Gastrocnemius medialis (tissue), 4 donors: Measurements from ENCODE around the gene ATP11A. TPM values are rescaled to one million over a fixed set of nuclear protein-coding genes. Genes with fewer than 3 reads are reported as not detected.

Source experiments
- ATAC-seq, 2 donors: fragments of 150-250 bp; one replicate each; pipeline ENCODE4 v1.9.1; 2016
- DNase-seq, 2 donors: peaks; one replicate each; pipeline ENCODE4 v3.0.0-alpha.2; 2019
- H3K27ac ChIP-seq, 4 donors: fragments of 200-600 bp; sonication (generic); 1 replicate in 1 of 4; 2 replicates in 3 of 4; pipeline ENCODE4 v1.5.1; 2016 to 2018; ENCODE audit warnings: mild to moderate bottlenecking in 2 of 4, moderate library complexity in 1 of 4
- H3K27me3 ChIP-seq, 3 donors: fragments of 200-600 bp; sonication (generic) in 2 of 3; 1 replicate in 1 of 3; 2 replicates in 2 of 3; pipeline versions ENCODE4 v1.5.1 to v1.6.0; 2016 to 2019; ENCODE audit warnings: mild to moderate bottlenecking in 1 of 3, moderate library complexity in 1 of 3
- H3K36me3 ChIP-seq, 2 donors: fragments of 200-600 bp; sonication (generic) in 1 of 2; one replicate each; pipeline ENCODE4 v1.5.1; 2017 to 2018
- H3K4me1 ChIP-seq, 2 donors: fragments of 200-600 bp; sonication (generic) in 1 of 2; one replicate each; pipeline ENCODE4 v1.5.1; 2016 to 2017; ENCODE audit warnings: mild to moderate bottlenecking in 2 of 2
- H3K4me3 ChIP-seq, 4 donors: fragments of 200-600 bp; sonication (generic) in 3 of 4; 1 replicate in 1 of 4; 2 replicates in 3 of 4; pipeline ENCODE4 v1.5.1; 2016 to 2019; ENCODE audit warnings: mild to moderate bottlenecking in 2 of 4
- H3K9me3 ChIP-seq, 3 donors: fragments of 200-600 bp; sonication (generic) in 2 of 3; 1 replicate in 1 of 3; 2 replicates in 2 of 3; pipeline ENCODE4 v1.5.1; 2016 to 2019
- POLR2A ChIP-seq, 2 donors: fragments of 450-650 bp; IDR thresholded peaks; one replicate each; pipeline ENCODE4 v1.6.1; 2017; ENCODE audit warnings: antibody characterized with exemption in 2 of 2, mild to moderate bottlenecking in 2 of 2, moderate library complexity in 2 of 2
- in situ Hi-C, 4 donors: fragments of 200-750 bp; cut with MboI; loops; one replicate each; pipeline versions ENCODE4 v1.15.0 to v1.8.0; 2017; ENCODE audit warnings: low sequenced_read_pairs in 4 of 4
- intact Hi-C: fragments of 100-400 bp; cut with DNase I; formaldehyde crosslinking; loops from one replicate; pipeline ENCODE4 v1.15.1; 2023; ENCODE audit warnings: low total_unique reads
- total RNA-seq, 4 donors: library from RNA; depleted of rRNA; stranded (reverse); fragments of >200 nt; gene quantifications; one replicate each; pipeline versions ENCODE4 v1.1.0 to v1.2.3, GENCODE V29; 2016
- TF ChIP-seq, protein P1 (sequence below), 5 experiments: fragments of 450-650 bp in 3 of 5; fragments of 200-600 bp in 2 of 5; sonication (generic) in 2 of 5; IDR thresholded peaks in 4 of 5; conservative IDR thresholded peaks in 1 of 5; 1 replicate in 4 of 5; 2 replicates in 1 of 5; pipeline ENCODE4 v1.5.1; 2016 to 2019; ENCODE audit warnings: antibody characterized with exemption in 5 of 5, mild to moderate bottlenecking in 3 of 5, moderate library complexity in 3 of 5

The ATP11A gene
- total RNA-seq, 4 donors from 2014 or later, result 10.0 to 14.2 (median 12.6) TPM

DNA sequence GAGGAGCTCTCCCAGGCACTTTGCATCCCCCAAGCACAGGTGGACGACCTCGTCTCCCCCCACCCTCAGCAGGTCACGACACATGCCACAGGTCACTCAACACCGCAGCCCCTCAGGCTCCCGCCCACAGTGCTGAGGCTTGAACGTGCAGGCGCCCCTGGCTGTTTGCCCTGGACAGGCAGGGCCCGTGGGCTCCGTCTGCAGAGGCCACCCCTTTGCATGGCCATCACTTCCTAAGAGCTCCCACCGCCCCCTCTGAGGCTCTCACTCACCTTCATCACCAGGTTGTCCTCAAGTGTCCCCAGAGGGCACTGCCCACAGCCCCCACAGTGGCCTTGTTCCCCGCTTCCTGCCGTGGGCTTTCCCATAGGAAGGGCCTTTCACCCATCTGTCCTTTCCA lies 147.1 kb downstream of the ATP11A start:
- no peak for DNase-seq
- Histone ChIP-seq H3K9me3 (no peaks in the 10 kb centered on the region), H3K4me1 (peaks cover 2 to 3% of the 10 kb centered on the region in 2 donors), H3K4me3 (no peak overlapping the region), H3K27me3 (no peaks in the 10 kb centered on the region), H3K27ac (no peak overlapping the region), H3K36me3 (peaks cover 0 to 49% of the 10 kb centered on the region in 2 donors)
- no peak for ATAC-seq
- intact Hi-C loops (no loop called here), in situ Hi-C loops (no loop called here)
- TF ChIP-seq POLR2A (IDR thresholded peaks at IDR 0.05), result no peak
- TF ChIP-seq, protein P1, sequence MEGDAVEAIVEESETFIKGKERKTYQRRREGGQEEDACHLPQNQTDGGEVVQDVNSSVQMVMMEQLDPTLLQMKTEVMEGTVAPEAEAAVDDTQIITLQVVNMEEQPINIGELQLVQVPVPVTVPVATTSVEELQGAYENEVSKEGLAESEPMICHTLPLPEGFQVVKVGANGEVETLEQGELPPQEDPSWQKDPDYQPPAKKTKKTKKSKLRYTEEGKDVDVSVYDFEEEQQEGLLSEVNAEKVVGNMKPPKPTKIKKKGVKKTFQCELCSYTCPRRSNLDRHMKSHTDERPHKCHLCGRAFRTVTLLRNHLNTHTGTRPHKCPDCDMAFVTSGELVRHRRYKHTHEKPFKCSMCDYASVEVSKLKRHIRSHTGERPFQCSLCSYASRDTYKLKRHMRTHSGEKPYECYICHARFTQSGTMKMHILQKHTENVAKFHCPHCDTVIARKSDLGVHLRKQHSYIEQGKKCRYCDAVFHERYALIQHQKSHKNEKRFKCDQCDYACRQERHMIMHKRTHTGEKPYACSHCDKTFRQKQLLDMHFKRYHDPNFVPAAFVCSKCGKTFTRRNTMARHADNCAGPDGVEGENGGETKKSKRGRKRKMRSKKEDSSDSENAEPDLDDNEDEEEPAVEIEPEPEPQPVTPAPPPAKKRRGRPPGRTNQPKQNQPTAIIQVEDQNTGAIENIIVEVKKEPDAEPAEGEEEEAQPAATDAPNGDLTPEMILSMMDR (IDR thresholded peaks at IDR 0.05 in 4 of 5, conservative IDR thresholded peaks at IDR 0.05 in 1 of 5), result no peak

DNA sequence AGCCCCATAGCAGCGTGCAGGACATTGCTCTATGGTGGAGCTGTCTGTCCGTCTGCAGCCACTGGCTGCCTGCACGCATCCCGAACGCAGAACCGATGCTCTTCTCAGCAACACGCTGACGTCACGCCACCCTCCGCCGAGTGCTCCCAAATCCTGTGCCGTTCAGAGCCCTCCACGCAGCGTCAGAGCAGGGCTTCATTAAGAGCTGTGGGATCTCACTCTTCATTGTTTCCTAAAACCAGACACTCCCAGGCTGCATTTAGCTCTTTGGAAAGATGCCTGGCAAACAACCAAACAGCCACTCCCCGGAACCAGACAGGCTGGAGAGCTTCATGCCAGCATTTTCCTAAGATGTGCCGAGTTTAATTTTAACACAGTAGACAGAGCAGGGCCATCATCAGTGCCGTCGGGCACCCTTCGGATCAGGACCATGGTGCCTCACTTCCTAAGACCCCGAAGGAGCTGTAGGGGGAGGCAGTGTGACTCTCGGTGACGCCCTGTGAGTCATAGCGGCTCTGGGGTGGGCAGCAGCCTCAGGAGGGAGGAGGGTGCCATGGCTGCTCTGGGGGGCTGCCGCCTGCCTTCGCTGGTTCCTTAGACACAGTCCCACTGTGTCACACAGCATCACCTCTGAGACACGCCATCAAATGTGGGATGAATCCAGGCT lies 147.7 kb downstream of the ATP11A start:
- Histone ChIP-seq H3K4me1 (peaks cover 4 to 6% of the 10 kb centered on the region in 2 donors), H3K27me3 (no peaks in the 10 kb centered on the region), H3K36me3 (peaks cover 0 to 43% of the 10 kb centered on the region in 2 donors), H3K4me3 (no peak overlapping the region), H3K9me3 (no peaks in the 10 kb centered on the region), H3K27ac (no peak overlapping the region)
- intact Hi-C loops (no loop called here), in situ Hi-C loops (no loop called here)
- no peak for DNase-seq
- no peak for ATAC-seq
- TF ChIP-seq, protein P1 (IDR thresholded peaks at IDR 0.05 in 4 of 5, conservative IDR thresholded peaks at IDR 0.05 in 1 of 5), result no peak
- no peak for TF ChIP-seq POLR2A (IDR thresholded peaks at IDR 0.05)

DNA sequence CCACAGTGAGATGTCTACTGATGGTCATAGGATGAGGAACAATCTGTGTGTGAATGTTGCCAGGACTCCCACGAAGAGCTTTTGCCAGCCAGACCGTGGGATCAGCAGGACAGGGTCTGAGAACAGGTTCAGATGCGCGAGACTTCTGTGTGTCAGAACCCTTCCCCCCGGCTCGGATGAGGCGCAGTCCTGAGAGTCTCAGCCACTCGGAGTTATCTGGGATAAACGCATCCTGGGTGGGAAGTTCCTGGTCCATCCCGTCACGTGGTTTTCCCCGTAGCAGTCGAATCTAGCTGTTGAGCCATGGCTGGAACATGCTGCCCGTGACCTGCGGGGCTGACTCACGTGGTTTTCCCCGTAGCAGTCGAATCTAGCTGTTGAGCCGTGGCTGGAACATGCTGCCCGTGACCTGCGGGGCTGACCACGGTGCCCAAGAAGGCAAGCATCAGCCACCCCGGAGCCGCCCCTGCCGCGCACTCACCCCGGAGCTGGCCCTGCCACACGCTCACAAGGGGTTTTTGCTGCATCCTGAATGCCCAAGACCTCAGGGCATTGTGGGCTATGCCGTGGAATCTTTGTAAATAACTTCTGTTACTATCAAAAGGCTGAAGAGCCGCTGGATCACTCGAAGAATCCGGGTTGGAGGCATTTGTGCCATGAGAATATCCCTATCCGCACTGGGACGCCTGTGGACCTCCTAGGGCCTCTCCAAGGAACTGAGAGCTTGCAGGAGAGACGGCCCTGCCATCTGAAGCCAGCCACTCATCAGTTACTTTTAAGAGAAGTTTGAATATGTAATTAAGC lies 148.4 kb downstream of the ATP11A start:
- no peak for TF ChIP-seq POLR2A (IDR thresholded peaks at IDR 0.05)
- TF ChIP-seq, protein P1 (IDR thresholded peaks at IDR 0.05 in 4 of 5, conservative IDR thresholded peaks at IDR 0.05 in 1 of 5), result no peak
- H3K36me3 ChIP-seq, result peaks cover 0 to 36% of the 10 kb centered on the region in 2 donors
- ATAC-seq, result no peak
- in situ Hi-C loops, result no loop called here
- no peak for DNase-seq
- H3K4me3 ChIP-seq, result no peak overlapping the region
- no peak overlapping the region for H3K27ac ChIP-seq
- H3K9me3 ChIP-seq, result no peaks in the 10 kb centered on the region
- no peaks in the 10 kb centered on the region for H3K27me3 ChIP-seq
- H3K4me1 ChIP-seq, result peaks cover 4 to 6% of the 10 kb centered on the region in 2 donors
- intact Hi-C loops, result no loop called here

DNA sequence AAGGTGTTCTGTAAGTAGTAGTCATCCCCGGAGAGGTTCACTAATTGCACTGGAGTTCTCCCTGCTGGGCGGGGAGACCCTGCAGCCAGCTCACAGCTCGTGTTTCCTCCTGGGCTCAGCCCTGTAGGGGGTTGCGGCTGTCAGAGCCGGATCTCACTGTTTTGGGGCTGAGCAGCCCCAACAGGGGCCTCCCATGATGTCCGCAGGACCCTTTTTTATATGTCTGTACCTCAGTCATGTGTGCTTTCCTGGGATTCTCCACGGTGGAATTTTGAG lies 148.9 kb downstream of the ATP11A start:
- H3K27me3 ChIP-seq, result no peaks in the 10 kb centered on the region
- H3K9me3 ChIP-seq, result no peaks in the 10 kb centered on the region
- ATAC-seq (no peak), DNase-seq (no peak)
- no peak overlapping the region for H3K4me3 ChIP-seq
- peaks cover 0 to 35% of the 10 kb centered on the region in 2 donors for H3K36me3 ChIP-seq
- intact Hi-C loops, result no loop called here
- TF ChIP-seq, protein P1 (IDR thresholded peaks at IDR 0.05 in 4 of 5, conservative IDR thresholded peaks at IDR 0.05 in 1 of 5), result no peak
- no peak for TF ChIP-seq POLR2A (IDR thresholded peaks at IDR 0.05)
- in situ Hi-C loops, result no loop called here
- no peak overlapping the region for H3K27ac ChIP-seq
- H3K4me1 ChIP-seq, result peaks cover 4 to 6% of the 10 kb centered on the region in 2 donors
